NCI-H82 treated with DMSO at 0.1 percent for 48 hours (cell line): ENCODE results near the gene SMARCC2.
"Not testable (repeated sequence)": the region's sequence is repeated elsewhere in the genome, so short reads cannot be mapped to it uniquely, and the experiment has no call there.

ENCODE experiments used
- DNase-seq: peaks from one replicate; lab custom pipeline; 2025; ENCODE audit not compliant: unreplicated experiment; lab: John Stamatoyannopoulos, UW

The SMARCC2 gene

GRCh38 chr12:56126732-56127239 is 62.5 kb downstream of the SMARCC2 start:
- no peak for DNase-seq

GRCh38 chr12:56124133-56124532 is 65.2 kb downstream of the SMARCC2 start:
- DNase-seq, result no peak

- no peak for DNase-seq
These were observed 66.6 kb downstream of the SMARCC2 start for GRCh38 chr12:56122637-56123036.

GRCh38 chr12:56121204-56121870 is 67.9 kb downstream of the SMARCC2 start:
- DNase-seq, result no peak

GRCh38 chr12:56120158-56120846 is 69.0 kb downstream of the SMARCC2 start:
- DNase-seq, result no peak

- DNase-seq, result peak; percentile 89
These were observed 69.9 kb downstream of the SMARCC2 start for GRCh38 chr12:56119361-56119796.

GRCh38 chr12:56118688-56119357 is 70.5 kb downstream of the SMARCC2 start:
- DNase-seq, result peak; percentile 12

- DNase-seq, result peak; percentile 98
These were observed 71.2 kb downstream of the SMARCC2 start, which contains the start of gene ZC3H10 for GRCh38 chr12:56117778-56118687. TSS of gene ZC3H10 (plus strand) at chr12:56118266. CDS start at chr12:56120563, 2,297 bp downstream.

- not testable (repeated sequence) for DNase-seq
These were observed 72.1 kb downstream of the SMARCC2 start for GRCh38 chr12:56117082-56117706.

GRCh38 chr12:56116267-56117081 is 72.8 kb downstream of the SMARCC2 start, which contains the start of gene RPL41:
TSS of gene RPL41 (plus strand) at chr12:56116633.
- peak; percentile 85 for DNase-seq

GRCh38 chr12:56115329-56115728 is 74.0 kb downstream of the SMARCC2 start:
- no peak for DNase-seq

- no peak for DNase-seq
These were observed 75.2 kb downstream of the SMARCC2 start for GRCh38 chr12:56114084-56114483.
